ENCODE measurements around the gene ZDHHC24.
"Not testable (repeated sequence)": the region's sequence is repeated elsewhere in the genome, so short reads cannot be mapped to it uniquely, and the experiment has no call there.

ZDHHC24 gene

GRCh38 chr11:66541892-66542291, 4.0 kb downstream of the ZDHHC24 start:
- Histone ChIP-seq H3K27me3 (replicated peaks; ENCODE audit: control insufficient read depth, insufficient read depth, low read length) (no peaks in the 10 kb centered on the region), H3K36me3 (ENCODE audit: control insufficient read depth, insufficient read depth, low read length) (peaks cover 21% of the 10 kb centered on the region), H3K4me3 (replicated peaks; ENCODE audit: low read depth, low read length) (no peak overlapping the region)
- TF ChIP-seq CTCF (IDR thresholded peaks at IDR 0.05; ENCODE audit: insufficient read depth, low read length, poor library complexity, severe bottlenecking) = no peak
- DNase-seq (ENCODE audit: extremely low read depth, insufficient read length) = no peak

- H3K36me3 ChIP-seq (ENCODE audit: control insufficient read depth, insufficient read depth, low read length) = peaks cover 21% of the 10 kb centered on the region
- not testable (repeated sequence) for DNase-seq (ENCODE audit: extremely low read depth, insufficient read length); H3K27me3 ChIP-seq (replicated peaks; ENCODE audit: control insufficient read depth, insufficient read depth, low read length); H3K4me3 ChIP-seq (replicated peaks; ENCODE audit: low read depth, low read length)
Measured at GRCh38 chr11:66540598-66540997, 5.2 kb downstream of the ZDHHC24 start.

GRCh38 chr11:66539870-66540213, 6.0 kb downstream of the ZDHHC24 start:
- Histone ChIP-seq H3K4me3 (replicated peaks; ENCODE audit: low read depth, low read length) (no peak overlapping the region), H3K27me3 (replicated peaks; ENCODE audit: control insufficient read depth, insufficient read depth, low read length) (no peaks in the 10 kb centered on the region), H3K36me3 (ENCODE audit: control insufficient read depth, insufficient read depth, low read length) (peaks cover 21% of the 10 kb centered on the region)
- DNase-seq (ENCODE audit: extremely low read depth, insufficient read length) = no peak
- TF ChIP-seq CTCF (IDR thresholded peaks at IDR 0.05; ENCODE audit: insufficient read depth, low read length, poor library complexity, severe bottlenecking) = no peak

GRCh38 chr11:66539170-66539869, 6.5 kb downstream of the ZDHHC24 start:
- Histone ChIP-seq H3K4me3 (replicated peaks; ENCODE audit: low read depth, low read length) (no peak overlapping the region), H3K36me3 (ENCODE audit: control insufficient read depth, insufficient read depth, low read length) (peaks cover 21% of the 10 kb centered on the region), H3K27me3 (replicated peaks; ENCODE audit: control insufficient read depth, insufficient read depth, low read length) (no peaks in the 10 kb centered on the region)
- no peak for DNase-seq (ENCODE audit: extremely low read depth, insufficient read length)
- TF ChIP-seq CTCF (IDR thresholded peaks at IDR 0.05; ENCODE audit: insufficient read depth, low read length, poor library complexity, severe bottlenecking) = no peak

GRCh38 chr11:66532784-66533183, 13.1 kb downstream of the ZDHHC24 start:
- Histone ChIP-seq H3K4me3 (replicated peaks; ENCODE audit: low read depth, low read length) (no peak overlapping the region), H3K36me3 (ENCODE audit: control insufficient read depth, insufficient read depth, low read length) (no peaks in the 10 kb centered on the region; the same call in none of the 2 replicates), H3K27me3 (replicated peaks; ENCODE audit: control insufficient read depth, insufficient read depth, low read length) (no peaks in the 10 kb centered on the region)
- TF ChIP-seq CTCF (IDR thresholded peaks at IDR 0.05; ENCODE audit: insufficient read depth, low read length, poor library complexity, severe bottlenecking) = no peak
- no peak for DNase-seq (ENCODE audit: extremely low read depth, insufficient read length)

- no peaks in the 10 kb centered on the region; the same call in none of the 2 replicates for H3K36me3 ChIP-seq (ENCODE audit: control insufficient read depth, insufficient read depth, low read length)
- H3K27me3 ChIP-seq (replicated peaks; ENCODE audit: control insufficient read depth, insufficient read depth, low read length) = no peaks in the 10 kb centered on the region
- no peak for DNase-seq (ENCODE audit: extremely low read depth, insufficient read length)
- TF ChIP-seq CTCF (IDR thresholded peaks at IDR 0.05; ENCODE audit: insufficient read depth, low read length, poor library complexity, severe bottlenecking) = no peak
- H3K4me3 ChIP-seq (replicated peaks; ENCODE audit: low read depth, low read length) = no peak overlapping the region
Measured at GRCh38 chr11:66531841-66532240, 14.0 kb downstream of the ZDHHC24 start.
